ENCODE measurements around the gene STRN4. TPM values are rescaled to one million over a fixed set of nuclear protein-coding genes. Genes with fewer than 3 reads are reported as not detected.

Gene STRN4
- total RNA-seq, 2 donors from 2014 or later, result 142 to 155 TPM

DNA sequence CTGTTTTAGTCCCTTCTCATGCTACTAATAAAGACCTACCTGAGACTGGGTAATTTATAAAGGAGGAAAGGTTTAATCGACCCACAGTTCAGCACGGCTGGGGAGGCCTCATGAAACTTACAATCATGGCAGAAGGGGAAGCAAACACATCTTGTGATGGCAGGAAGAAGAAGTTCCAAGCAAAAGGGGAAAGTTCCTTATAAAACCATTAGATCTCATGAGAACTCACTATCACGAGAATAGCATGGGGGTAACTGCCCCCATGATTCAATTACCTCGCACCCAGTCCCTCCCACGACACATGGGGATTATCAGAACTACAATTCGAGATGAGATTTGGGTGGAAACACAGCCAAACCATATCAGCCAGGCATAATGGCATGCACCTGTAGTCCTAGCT is 13.0 kb upstream of the STRN4 start:
- Histone ChIP-seq H3K9me3 (ENCODE audit: control insufficient read depth, low read length) (no peaks in the 10 kb centered on the region), H3K36me3 (ENCODE audit: control insufficient read depth, insufficient read depth, low read length) (peaks cover 5% of the 10 kb centered on the region), H3K4me1 (ENCODE audit: control insufficient read depth, insufficient read depth, low read length) (no peaks in the 10 kb centered on the region), H3K4me3 (ENCODE audit: low read length) (no peak overlapping the region), H3K27ac (ENCODE audit: low read depth, low read length) (no peak overlapping the region), H3K27me3 (ENCODE audit: control insufficient read depth, insufficient read depth, low read length, poor library complexity, severe bottlenecking) (no peaks in the 10 kb centered on the region), H3K9ac (ENCODE audit: extremely low read depth, low read length, poor library complexity, severe bottlenecking) (no peak overlapping the region)
- H3K27me3 Mint-ChIP-seq (ENCODE audit: insufficient read depth), result peaks cover 2% of the 10 kb centered on the region
- 89 to 97% methylated on average over 6 of the region's 6 CpGs for WGBS, 2 experiments (ENCODE audit: insufficient coverage in 1 of 2, insufficient read length in 1 of 2)
- peaks cover 2% of the 10 kb centered on the region for H3K4me1 Mint-ChIP-seq
- TF ChIP-seq, protein P1, sequence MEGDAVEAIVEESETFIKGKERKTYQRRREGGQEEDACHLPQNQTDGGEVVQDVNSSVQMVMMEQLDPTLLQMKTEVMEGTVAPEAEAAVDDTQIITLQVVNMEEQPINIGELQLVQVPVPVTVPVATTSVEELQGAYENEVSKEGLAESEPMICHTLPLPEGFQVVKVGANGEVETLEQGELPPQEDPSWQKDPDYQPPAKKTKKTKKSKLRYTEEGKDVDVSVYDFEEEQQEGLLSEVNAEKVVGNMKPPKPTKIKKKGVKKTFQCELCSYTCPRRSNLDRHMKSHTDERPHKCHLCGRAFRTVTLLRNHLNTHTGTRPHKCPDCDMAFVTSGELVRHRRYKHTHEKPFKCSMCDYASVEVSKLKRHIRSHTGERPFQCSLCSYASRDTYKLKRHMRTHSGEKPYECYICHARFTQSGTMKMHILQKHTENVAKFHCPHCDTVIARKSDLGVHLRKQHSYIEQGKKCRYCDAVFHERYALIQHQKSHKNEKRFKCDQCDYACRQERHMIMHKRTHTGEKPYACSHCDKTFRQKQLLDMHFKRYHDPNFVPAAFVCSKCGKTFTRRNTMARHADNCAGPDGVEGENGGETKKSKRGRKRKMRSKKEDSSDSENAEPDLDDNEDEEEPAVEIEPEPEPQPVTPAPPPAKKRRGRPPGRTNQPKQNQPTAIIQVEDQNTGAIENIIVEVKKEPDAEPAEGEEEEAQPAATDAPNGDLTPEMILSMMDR (conservative IDR thresholded peaks at IDR 0.05), result no peak
- no peak overlapping the region for H3K27ac Mint-ChIP-seq
- H3K36me3 Mint-ChIP-seq (ENCODE audit: low read depth), result peaks cover 10% of the 10 kb centered on the region
- no peak for DNase-seq
- no peaks in the 10 kb centered on the region for H3K9me3 Mint-ChIP-seq
- H3K4me3 Mint-ChIP-seq, result no peak overlapping the region

DNA sequence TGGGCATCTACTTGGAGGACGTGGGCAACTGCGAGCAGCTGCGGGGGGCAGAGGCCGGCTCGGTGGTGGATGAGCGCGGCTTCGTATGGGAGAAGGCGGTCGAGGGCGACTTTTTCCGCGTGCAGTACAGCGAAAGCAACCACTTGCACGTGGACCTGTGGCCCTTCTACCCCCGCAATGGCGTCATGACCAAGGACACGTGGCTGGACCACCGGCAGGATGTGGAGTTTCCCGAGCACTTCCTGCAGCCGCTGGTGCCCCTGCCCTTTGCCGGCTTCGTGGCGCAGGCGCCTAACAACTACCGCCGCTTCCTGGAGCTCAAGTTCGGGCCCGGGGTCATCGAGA is 10.3 kb upstream of the STRN4 start:
- 94 to 96% methylated on average over 19 to 30 of the region's 30 CpGs for WGBS, 2 experiments (ENCODE audit: insufficient coverage in 1 of 2, insufficient read length in 1 of 2)
- Histone ChIP-seq H3K27ac (ENCODE audit: low read depth, low read length) (no peak overlapping the region), H3K36me3 (ENCODE audit: control insufficient read depth, insufficient read depth, low read length) (peaks cover 13% of the 10 kb centered on the region), H3K4me3 (ENCODE audit: low read length) (no peak overlapping the region), H3K9me3 (ENCODE audit: control insufficient read depth, low read length) (no peaks in the 10 kb centered on the region), H3K9ac (ENCODE audit: extremely low read depth, low read length, poor library complexity, severe bottlenecking) (no peak overlapping the region), H3K27me3 (ENCODE audit: control insufficient read depth, insufficient read depth, low read length, poor library complexity, severe bottlenecking) (no peaks in the 10 kb centered on the region), H3K4me1 (ENCODE audit: control insufficient read depth, insufficient read depth, low read length) (no peaks in the 10 kb centered on the region)
- Mint-ChIP-seq H3K27ac (no peak overlapping the region), H3K36me3 (ENCODE audit: low read depth) (peaks cover 22% of the 10 kb centered on the region), H3K27me3 (ENCODE audit: insufficient read depth) (no peaks in the 10 kb centered on the region), H3K4me3 (no peak overlapping the region), H3K9me3 (no peaks in the 10 kb centered on the region), H3K4me1 (peaks cover 2% of the 10 kb centered on the region)
- TF ChIP-seq, protein P1 (conservative IDR thresholded peaks at IDR 0.05), result no peak
- no peak for DNase-seq

DNA sequence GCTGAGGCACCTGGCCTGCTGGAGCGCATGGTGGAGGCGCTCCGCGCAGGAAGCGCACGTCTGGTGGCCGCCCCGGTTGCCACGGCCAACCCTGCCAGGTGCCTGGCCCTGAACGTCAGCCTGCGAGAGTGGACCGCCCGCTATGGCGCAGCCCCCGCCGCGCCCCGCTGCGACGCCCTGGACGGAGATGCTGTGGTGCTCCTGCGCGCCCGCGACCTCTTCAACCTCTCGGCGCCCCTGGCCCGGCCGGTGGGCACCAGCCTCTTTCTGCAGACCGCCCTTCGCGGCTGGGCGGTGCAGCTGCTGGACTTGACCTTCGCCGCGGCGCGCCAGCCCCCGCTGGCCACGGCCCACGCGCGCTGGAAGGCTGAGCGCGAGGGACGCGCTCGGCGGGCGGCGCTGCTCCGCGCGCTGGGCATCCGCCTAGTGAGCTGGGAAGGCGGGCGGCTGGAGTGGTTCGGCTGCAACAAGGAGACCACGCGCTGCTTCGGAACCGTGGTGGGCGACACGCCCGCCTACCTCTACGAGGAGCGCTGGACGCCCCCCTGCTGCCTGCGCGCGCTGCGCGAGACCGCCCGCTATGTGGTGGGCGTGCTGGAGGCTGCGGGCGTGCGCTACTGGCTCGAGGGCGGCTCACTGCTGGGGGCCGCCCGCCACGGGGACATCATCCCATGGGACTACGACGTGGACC is 9.7 kb upstream of the STRN4 start:
- Histone ChIP-seq H3K36me3 (ENCODE audit: control insufficient read depth, insufficient read depth, low read length) (peaks cover 13% of the 10 kb centered on the region), H3K4me3 (ENCODE audit: low read length) (no peak overlapping the region), H3K27me3 (ENCODE audit: control insufficient read depth, insufficient read depth, low read length, poor library complexity, severe bottlenecking) (no peaks in the 10 kb centered on the region), H3K27ac (ENCODE audit: low read depth, low read length) (no peak overlapping the region), H3K9me3 (ENCODE audit: control insufficient read depth, low read length) (no peaks in the 10 kb centered on the region), H3K4me1 (ENCODE audit: control insufficient read depth, insufficient read depth, low read length) (no peaks in the 10 kb centered on the region), H3K9ac (ENCODE audit: extremely low read depth, low read length, poor library complexity, severe bottlenecking) (no peak overlapping the region)
- Mint-ChIP-seq H3K9me3 (no peaks in the 10 kb centered on the region), H3K4me3 (no peak overlapping the region), H3K27ac (no peak overlapping the region), H3K36me3 (ENCODE audit: low read depth) (peaks cover 23% of the 10 kb centered on the region), H3K27me3 (ENCODE audit: insufficient read depth) (no peaks in the 10 kb centered on the region), H3K4me1 (peaks cover 2% of the 10 kb centered on the region)
- WGBS, 2 experiments (ENCODE audit: insufficient coverage in 1 of 2, insufficient read length in 1 of 2), result 96 to 97% methylated on average over 49 to 86 of the region's 86 CpGs
- TF ChIP-seq, protein P1 (conservative IDR thresholded peaks at IDR 0.05), result no peak
- no peak for DNase-seq

Data from endodermal cell (in vitro differentiated cells).